Measurements from ENCODE around the gene NRXN3. TPM values are rescaled to one million over a fixed set of nuclear protein-coding genes. Genes with fewer than 3 reads are reported as not detected.

NRXN3 gene
- total RNA-seq, 1 donor from 2014 or later = 19.8 TPM

DNA sequence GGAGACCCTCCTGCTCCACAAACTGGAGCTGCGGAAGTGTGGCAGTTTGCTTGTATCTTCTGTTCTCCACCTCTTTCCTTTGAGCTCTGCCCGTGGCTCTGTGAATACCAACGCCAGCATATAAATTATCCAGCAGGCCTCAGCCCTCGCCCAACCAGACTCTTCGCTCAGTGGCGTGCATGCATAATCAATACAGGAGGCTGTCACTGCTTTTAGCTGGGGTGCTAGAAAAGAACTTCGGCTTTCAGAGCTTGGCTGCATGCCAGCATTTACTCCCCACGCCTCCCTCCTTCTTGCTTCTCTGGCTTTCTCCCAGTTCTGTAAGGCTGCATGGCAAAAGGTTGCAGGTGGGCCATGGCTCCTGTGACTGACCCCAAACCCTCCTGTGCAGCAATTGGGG is 26.9 kb downstream of the NRXN3 start:
- Mint-ChIP-seq H3K4me3 (no peak overlapping the region), H3K9me3 (no peaks in the 10 kb centered on the region), H3K36me3 (no peaks in the 10 kb centered on the region), H3K4me1 (ENCODE audit: unreplicated experiment) (no peaks in the 10 kb centered on the region), H3K27ac (no peak overlapping the region), H3K27me3 (peaks cover 14% of the 10 kb centered on the region)
- DNase-seq (ENCODE audit: extremely low spot score, unreplicated experiment) = no peak
- TF ChIP-seq, protein P1, sequence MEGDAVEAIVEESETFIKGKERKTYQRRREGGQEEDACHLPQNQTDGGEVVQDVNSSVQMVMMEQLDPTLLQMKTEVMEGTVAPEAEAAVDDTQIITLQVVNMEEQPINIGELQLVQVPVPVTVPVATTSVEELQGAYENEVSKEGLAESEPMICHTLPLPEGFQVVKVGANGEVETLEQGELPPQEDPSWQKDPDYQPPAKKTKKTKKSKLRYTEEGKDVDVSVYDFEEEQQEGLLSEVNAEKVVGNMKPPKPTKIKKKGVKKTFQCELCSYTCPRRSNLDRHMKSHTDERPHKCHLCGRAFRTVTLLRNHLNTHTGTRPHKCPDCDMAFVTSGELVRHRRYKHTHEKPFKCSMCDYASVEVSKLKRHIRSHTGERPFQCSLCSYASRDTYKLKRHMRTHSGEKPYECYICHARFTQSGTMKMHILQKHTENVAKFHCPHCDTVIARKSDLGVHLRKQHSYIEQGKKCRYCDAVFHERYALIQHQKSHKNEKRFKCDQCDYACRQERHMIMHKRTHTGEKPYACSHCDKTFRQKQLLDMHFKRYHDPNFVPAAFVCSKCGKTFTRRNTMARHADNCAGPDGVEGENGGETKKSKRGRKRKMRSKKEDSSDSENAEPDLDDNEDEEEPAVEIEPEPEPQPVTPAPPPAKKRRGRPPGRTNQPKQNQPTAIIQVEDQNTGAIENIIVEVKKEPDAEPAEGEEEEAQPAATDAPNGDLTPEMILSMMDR (conservative IDR thresholded peaks at IDR 0.05) = no peak

DNA sequence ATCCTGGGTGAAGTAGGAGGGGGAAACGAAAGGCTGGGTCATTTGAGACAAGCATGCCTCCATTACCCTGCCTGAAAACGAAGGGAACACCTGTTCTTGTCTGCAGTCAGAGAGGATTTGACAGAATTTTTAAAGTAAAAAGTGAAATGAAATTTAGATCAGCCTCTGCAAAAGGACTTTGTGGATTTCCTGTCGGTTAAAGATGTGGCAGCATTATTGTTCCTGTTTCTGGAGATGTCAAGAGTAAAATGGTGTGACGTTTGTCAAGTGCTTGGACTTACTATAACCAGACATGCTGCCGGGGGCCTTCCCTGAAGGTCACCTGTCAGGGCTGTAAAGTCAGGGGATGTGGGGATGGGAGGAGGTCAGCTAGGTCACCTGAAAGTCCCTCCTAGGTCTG is 32.0 kb downstream of the NRXN3 start:
- H3K27ac Mint-ChIP-seq = no peak overlapping the region
- no peaks in the 10 kb centered on the region for H3K36me3 Mint-ChIP-seq

GRCh38 chr14:78202976-78203375 is 32.8 kb downstream of the NRXN3 start:
- Mint-ChIP-seq H3K4me3 (no peak overlapping the region), H3K27ac (no peak overlapping the region), H3K4me1 (ENCODE audit: unreplicated experiment) (no peaks in the 10 kb centered on the region), H3K36me3 (no peaks in the 10 kb centered on the region), H3K9me3 (no peaks in the 10 kb centered on the region), H3K27me3 (peaks cover 11% of the 10 kb centered on the region)
- no peak for DNase-seq (ENCODE audit: extremely low spot score, unreplicated experiment)
- TF ChIP-seq, protein P1 (conservative IDR thresholded peaks at IDR 0.05) = no peak

More for the DNA sequence above, 32.0 kb downstream of the NRXN3 start:
- Mint-ChIP-seq H3K27me3 (peaks cover 11% of the 10 kb centered on the region), H3K4me1 (ENCODE audit: unreplicated experiment) (no peaks in the 10 kb centered on the region), H3K4me3 (no peak overlapping the region), H3K9me3 (no peaks in the 10 kb centered on the region)
- no peak for DNase-seq (ENCODE audit: extremely low spot score, unreplicated experiment)
- TF ChIP-seq, protein P1 (conservative IDR thresholded peaks at IDR 0.05) = no peak

DNA sequence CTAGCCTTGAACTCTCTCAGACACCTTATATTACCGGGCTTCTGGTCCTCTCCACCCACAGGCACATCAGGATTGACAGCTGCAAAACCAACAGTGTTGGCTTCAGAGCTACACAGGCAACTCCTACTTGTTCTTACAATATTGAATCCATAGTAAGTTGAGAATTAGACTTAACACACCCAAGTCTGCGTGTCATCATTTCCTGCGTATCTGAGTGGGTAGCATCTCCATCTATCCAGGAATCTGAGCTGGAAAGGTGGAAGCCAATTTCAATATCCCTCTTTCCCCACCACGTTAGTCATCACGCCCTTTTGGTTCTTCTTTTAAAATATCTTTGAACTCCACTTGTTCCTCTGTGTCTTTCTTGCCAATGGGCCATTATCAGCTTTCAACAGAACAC is 37.2 kb downstream of the NRXN3 start:
- no peaks in the 10 kb centered on the region for H3K36me3 Mint-ChIP-seq
- no peak overlapping the region for H3K27ac Mint-ChIP-seq
- no peaks in the 10 kb centered on the region for H3K4me1 Mint-ChIP-seq (ENCODE audit: unreplicated experiment)
- DNase-seq (ENCODE audit: extremely low spot score, unreplicated experiment) = no peak
- TF ChIP-seq, protein P1 (conservative IDR thresholded peaks at IDR 0.05) = no peak
- no peaks in the 10 kb centered on the region for H3K9me3 Mint-ChIP-seq
- no peak overlapping the region for H3K4me3 Mint-ChIP-seq
- H3K27me3 Mint-ChIP-seq = no peaks in the 10 kb centered on the region

DNA sequence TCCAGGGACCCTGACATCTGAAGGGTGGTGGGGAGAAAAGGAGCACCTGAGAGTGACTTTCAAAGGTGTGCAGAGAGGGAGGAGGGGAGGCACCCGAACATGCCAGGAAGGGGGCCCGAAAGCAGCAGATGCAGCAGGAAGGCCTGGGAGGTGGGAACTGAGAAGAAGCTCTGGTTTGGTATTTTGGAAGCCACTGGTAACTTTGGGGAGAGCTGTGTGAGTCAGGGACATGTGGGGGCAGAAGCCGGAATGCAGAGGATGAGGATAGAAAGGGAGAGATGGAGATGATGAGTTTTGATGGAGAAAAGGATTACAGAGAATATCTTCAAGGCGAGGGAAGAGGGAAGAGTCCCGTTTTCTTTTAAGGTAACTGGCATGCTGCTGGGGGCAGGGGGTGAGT is 50.1 kb downstream of the NRXN3 start:
- Mint-ChIP-seq H3K36me3 (no peaks in the 10 kb centered on the region), H3K27me3 (no peaks in the 10 kb centered on the region), H3K9me3 (no peaks in the 10 kb centered on the region), H3K27ac (no peak overlapping the region), H3K4me3 (no peak overlapping the region), H3K4me1 (ENCODE audit: unreplicated experiment) (no peaks in the 10 kb centered on the region)
- no peak for DNase-seq (ENCODE audit: extremely low spot score, unreplicated experiment)
- TF ChIP-seq, protein P1 (conservative IDR thresholded peaks at IDR 0.05) = no peak

DNA sequence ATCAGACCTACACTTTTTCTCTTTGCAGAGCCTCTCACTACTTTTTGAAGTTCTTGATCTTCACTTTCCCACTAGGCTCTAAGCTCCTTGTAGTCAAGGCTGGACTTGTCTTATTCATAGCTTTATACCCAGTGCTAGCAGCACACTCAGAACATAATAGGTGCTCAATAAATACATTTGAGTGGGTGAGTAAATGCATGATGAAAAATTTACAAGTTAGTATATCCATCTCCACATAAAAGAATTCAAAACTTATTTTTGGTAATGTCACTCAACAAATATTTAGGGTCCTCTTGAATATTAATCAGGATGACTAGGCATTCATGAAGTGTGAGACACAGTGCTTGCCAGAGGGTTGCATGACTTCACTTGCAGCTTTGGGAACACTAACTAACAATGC is 52.6 kb downstream of the NRXN3 start:
- no peak overlapping the region for H3K27ac Mint-ChIP-seq
- DNase-seq (ENCODE audit: extremely low spot score, unreplicated experiment) = no peak
- TF ChIP-seq, protein P1 (conservative IDR thresholded peaks at IDR 0.05) = no peak
- H3K4me3 Mint-ChIP-seq = no peak overlapping the region
- H3K27me3 Mint-ChIP-seq = no peaks in the 10 kb centered on the region
- no peaks in the 10 kb centered on the region for H3K9me3 Mint-ChIP-seq
- no peaks in the 10 kb centered on the region for H3K36me3 Mint-ChIP-seq
- no peaks in the 10 kb centered on the region for H3K4me1 Mint-ChIP-seq (ENCODE audit: unreplicated experiment)
